Hepatocyte (in vitro differentiated cells): Measurements from ENCODE around the gene MGST3. TPM values are rescaled to one million over a fixed set of nuclear protein-coding genes. Genes with fewer than 3 reads are reported as not detected.

ENCODE experiments used
- DNase-seq: peaks from one replicate; pipeline ENCODE4 v3.0.0-alpha.2; 2016; ENCODE audit warnings: low spot score
- H2AFZ ChIP-seq: fragments of 200-600 bp; sonication (generic); 2 replicates; pipeline ENCODE4 v1.6.0; 2016; ENCODE audit warnings: antibody characterized with exemption, mild to moderate bottlenecking
- H3K27ac ChIP-seq: fragments of 200-600 bp; sonication (generic); 2 replicates; pipeline ENCODE4 v1.5.1; 2016; ENCODE audit warnings: mild to moderate bottlenecking
- H3K27me3 ChIP-seq: fragments of 200-600 bp; sonication (generic); 2 replicates; pipeline ENCODE4 v1.6.1; 2016
- H3K36me3 ChIP-seq: fragments of 200-600 bp; sonication (generic); replicated peaks from 2 replicates; pipeline ENCODE4 v1.5.1; 2016; ENCODE audit warnings: low read depth; ENCODE audit not compliant: insufficient read depth
- H3K4me1 ChIP-seq: fragments of 200-600 bp; sonication (generic); 2 replicates; pipeline ENCODE4 v1.5.1; 2016; ENCODE audit warnings: mild to moderate bottlenecking, moderate library complexity; ENCODE audit not compliant: insufficient read depth
- H3K4me2 ChIP-seq: fragments of 200-600 bp; sonication (generic); 2 replicates; pipeline ENCODE4 v1.6.0; 2016
- H3K4me3 ChIP-seq: fragments of 200-600 bp; sonication (generic); 2 replicates; pipeline ENCODE4 v1.5.1; 2016; ENCODE audit warnings: mild to moderate bottlenecking
- H3K79me2 ChIP-seq: fragments of 200-600 bp; sonication (generic); 2 replicates; pipeline ENCODE4 v1.6.0; 2017; ENCODE audit warnings: mild to moderate bottlenecking
- H3K9me2 ChIP-seq: fragments of 200-600 bp; sonication (generic); replicated peaks from 2 replicates; pipeline ENCODE4 v1.6.0; 2017; ENCODE audit warnings: mild to moderate bottlenecking; ENCODE audit not compliant: insufficient read depth
- H3K9me3 ChIP-seq: fragments of 200-600 bp; sonication (generic); 2 replicates; pipeline ENCODE4 v1.5.1; 2016; ENCODE audit warnings: low read depth, mild to moderate bottlenecking
- H4K20me1 ChIP-seq: fragments of 200-600 bp; sonication (generic); 2 replicates; pipeline ENCODE4 v1.6.0; 2016; ENCODE audit warnings: mild to moderate bottlenecking; ENCODE audit not compliant: insufficient read depth, poor library complexity, severe bottlenecking
- CTCF ChIP-seq: fragments of 200-600 bp; sonication (generic); IDR thresholded peaks from 2 replicates; pipeline ENCODE4 v1.5.1; 2016; ENCODE audit warnings: antibody characterized with exemption, mild to moderate bottlenecking; ENCODE audit not compliant: poor library complexity
- EZH2 ChIP-seq: fragments of 200-600 bp; sonication (generic); IDR thresholded peaks from 2 replicates; pipeline ENCODE4 v1.6.1; 2016; ENCODE audit warnings: antibody characterized with exemption, mild to moderate bottlenecking, borderline replicate concordance
- EZH2phosphoT487 ChIP-seq: fragments of 200-600 bp; sonication (generic); IDR thresholded peaks from one replicate; pipeline ENCODE4 v1.6.1; 2018; ENCODE audit warnings: antibody characterized with exemption, mild to moderate bottlenecking, low read depth, moderate library complexity; ENCODE audit not compliant: unreplicated experiment, severe bottlenecking
- WGBS: methylation state at CpG from one replicate; pipeline ENCODE4 v1.1.6; 2016; ENCODE audit warnings: low lambda C conversion rate; ENCODE audit errors: missing lambda C conversion rate; 5-methylcytosine and 5-hydroxymethylcytosine counted together
- polyA plus RNA-seq: library from polyadenylated mRNA; unstranded; fragments of >200 nt; fragmentation: Nextera tagmentation; extraction: Ambion mirVana; gene quantifications from 2 replicates; pipeline ENCODE4 v1.2.1, GENCODE V29; 2016
- total RNA-seq: library from RNA; depleted of rRNA; stranded (reverse); fragments of >200 nt; gene quantifications from 2 replicates; pipeline ENCODE4 v1.2.3, GENCODE V29; 2014

The MGST3 gene
- total and polyA plus RNA-seq, 2 experiments from 2014 or later: 188 to 470 TPM

- Histone ChIP-seq H3K36me3 (no peaks in the 10 kb centered on the region), H4K20me1 (no peaks in the 10 kb centered on the region), H3K4me1 (no peaks in the 10 kb centered on the region), H3K9me2 (no peaks in the 10 kb centered on the region), H3K9me3 (no peaks in the 10 kb centered on the region), H3K27me3 (no peaks in the 10 kb centered on the region), H3K4me2 (no peak overlapping the region), H2AFZ (no peak overlapping the region), H3K4me3 (no peak overlapping the region), H3K27ac (no peak overlapping the region), H3K79me2 (no peaks in the 10 kb centered on the region)
- TF ChIP-seq CTCF (no peak), EZH2 (no peak), EZH2phosphoT487 (no peak)
- no peak for DNase-seq
- WGBS: 98% methylated on average over 8 of the region's 8 CpGs
Measured at GRCh38 chr1:165674599-165674998, 43.6 kb downstream of the MGST3 start.

- Histone ChIP-seq H3K27me3 (no peaks in the 10 kb centered on the region), H3K4me3 (no peak overlapping the region), H3K9me2 (no peaks in the 10 kb centered on the region), H4K20me1 (no peaks in the 10 kb centered on the region), H3K79me2 (no peaks in the 10 kb centered on the region), H3K36me3 (no peaks in the 10 kb centered on the region), H3K4me1 (no peaks in the 10 kb centered on the region), H3K27ac (no peak overlapping the region), H3K9me3 (no peaks in the 10 kb centered on the region), H2AFZ (no peak overlapping the region), H3K4me2 (no peak overlapping the region)
- no peak for TF ChIP-seq EZH2phosphoT487
- no peak for TF ChIP-seq EZH2
- WGBS: 100% methylated on average over 1 of the region's 1 CpG
- DNase-seq: no peak
Measured at GRCh38 chr1:165675794-165676193, 44.8 kb downstream of the MGST3 start.

- no peaks in the 10 kb centered on the region for H3K36me3 ChIP-seq
- H3K27me3 ChIP-seq: no peaks in the 10 kb centered on the region
- H3K4me1 ChIP-seq: no peaks in the 10 kb centered on the region
- no peak overlapping the region for H3K27ac ChIP-seq
- 42% methylated on average over 2 of the region's 2 CpGs for WGBS
- no peaks in the 10 kb centered on the region for H3K79me2 ChIP-seq
- no peak overlapping the region for H3K4me3 ChIP-seq
- H4K20me1 ChIP-seq: no peaks in the 10 kb centered on the region
- no peak for TF ChIP-seq CTCF
- TF ChIP-seq EZH2: no peak
- TF ChIP-seq EZH2phosphoT487: no peak
- H3K9me2 ChIP-seq: no peaks in the 10 kb centered on the region
- DNase-seq: no peak
- no peaks in the 10 kb centered on the region for H3K9me3 ChIP-seq
- H3K4me2 ChIP-seq: no peak overlapping the region
- H2AFZ ChIP-seq: no peak overlapping the region
Measured at GRCh38 chr1:165678509-165678908, 47.5 kb downstream of the MGST3 start.

- Histone ChIP-seq H3K27me3 (no peaks in the 10 kb centered on the region), H3K4me2 (no peak overlapping the region), H3K9me2 (no peaks in the 10 kb centered on the region), H3K27ac (no peak overlapping the region), H3K4me3 (no peak overlapping the region), H2AFZ (no peak overlapping the region), H3K79me2 (peaks cover 1% of the 10 kb centered on the region), H4K20me1 (no peaks in the 10 kb centered on the region), H3K9me3 (no peaks in the 10 kb centered on the region), H3K36me3 (no peaks in the 10 kb centered on the region), H3K4me1 (no peaks in the 10 kb centered on the region)
- WGBS: 93% methylated on average over 1 of the region's 1 CpG
- DNase-seq: no peak
- TF ChIP-seq EZH2phosphoT487 (no peak), CTCF (no peak), EZH2 (no peak)
Measured at GRCh38 chr1:165679282-165680036, 48.4 kb downstream of the MGST3 start.
